Pancreas (tissue), 10 donors: ENCODE results near the gene OR2A5. TPM values are rescaled to one million over a fixed set of nuclear protein-coding genes. Genes with fewer than 3 reads are reported as not detected.
"Not testable (repeated sequence)": the region's sequence is repeated elsewhere in the genome, so short reads cannot be mapped to it uniquely, and the experiment has no call there.

Source experiments
- ATAC-seq, 4 donors: fragments of 200-7000 bp; cut with Tn5 transposase; one replicate each; pipeline versions ENCODE4 v1.8.0 to v1.9.1; 2020; ENCODE audit warnings: mild to moderate bottlenecking in 4 of 4, moderate library complexity in 4 of 4
- DNase-seq, 6 donors: peaks; one replicate each; pipeline ENCODE4 v3.0.0-alpha.2; 2020
- FAIRE-seq: peaks from 2 replicates; lab custom pipeline; 2012; peaks lifted over from hg19 to GRCh38; lab: Jason Lieb, UNC
- H3K27ac ChIP-seq, 4 donors: fragments of 200-600 bp; sonication (generic); 1 replicate in 3 of 4; 2 replicates in 1 of 4; pipeline versions ENCODE4 v1.5.0 to v1.8.0; 2020
- H3K27me3 ChIP-seq, 4 donors: fragments of 200-600 bp; one replicate each; pipeline ENCODE4 v1.8.0; 2021
- H3K36me3 ChIP-seq, 3 donors: fragments of 200-600 bp; sonication (generic) in 1 of 3; one replicate each; pipeline versions ENCODE4 v1.5.0 to v1.8.0; 2020 to 2021
- H3K4me1 ChIP-seq, 3 donors: fragments of 200-600 bp; one replicate each; pipeline ENCODE4 v1.8.0; 2021
- H3K4me3 ChIP-seq, 4 donors: fragments of 200-600 bp; sonication (generic) in 2 of 4; one replicate each; pipeline versions ENCODE4 v1.5.0 to v1.8.0; 2020 to 2021
- H3K9me3 ChIP-seq, 4 donors: fragments of 200-600 bp; one replicate each; pipeline ENCODE4 v1.8.0; 2021
- WGBS, 2 donors: extraction: QIAGEN DNeasy Blood & Tissue Kit; methylation state at CpG; one replicate each; pipeline ENCODE4 v1.1.7; 2013; 5-methylcytosine and 5-hydroxymethylcytosine counted together
- intact Hi-C, 3 donors: fragments of 100-400 bp; cut with DNase I; formaldehyde crosslinking; loops; one replicate each; pipeline versions ENCODE4 v1.11.1 to v1.14.2; 2022
- polyA plus RNA-seq, 2 donors: library from polyadenylated mRNA; stranded (reverse); fragments of 200-250 nt; gene quantifications; one replicate each; pipeline ENCODE4 v1.2.3, GENCODE V29; 2013
- total RNA-seq, 6 donors: library from RNA; stranded (reverse); fragmentation: NEBNext Ultra II Directional in 4 of 6; extraction: Animal tissue kit (Norgen Biotek cat#: 25700) in 4 of 6; gene quantifications; one replicate each; pipeline versions ENCODE4 v1.2.1 to v1.2.4, GENCODE V29; 2021 to 2023
- TF ChIP-seq, protein P1 (sequence below), 4 donors: fragments of 200-600 bp; sonication (generic) in 3 of 4; IDR thresholded peaks; one replicate each; pipeline versions ENCODE4 v1.5.0 to v1.8.0; 2021; ENCODE audit warnings: antibody characterized with exemption in 4 of 4
- donor health status: healthy with polysubstance abuse.
- donor health status: DM: no; HTN: no; CAD: no; lungs with moderate emphysema.
- donor health status: DM: no; HTN: no; CAD: no.
- donor health status: control.
- donor health status: control.
- donor health status: Bipolar disorder and iron deficiency.
- donor health status: DM: yes; HTN: yes; CAD: no.
- donor health status: DM: no; HTN: no; CAD: no.
- donor health status: DM: no; HTN: no; CAD: no.
- donor health status: DM: yes; HTN: yes; CAD: no.

Gene OR2A5
- total and polyA plus RNA-seq, 8 donors: not detected

DNA sequence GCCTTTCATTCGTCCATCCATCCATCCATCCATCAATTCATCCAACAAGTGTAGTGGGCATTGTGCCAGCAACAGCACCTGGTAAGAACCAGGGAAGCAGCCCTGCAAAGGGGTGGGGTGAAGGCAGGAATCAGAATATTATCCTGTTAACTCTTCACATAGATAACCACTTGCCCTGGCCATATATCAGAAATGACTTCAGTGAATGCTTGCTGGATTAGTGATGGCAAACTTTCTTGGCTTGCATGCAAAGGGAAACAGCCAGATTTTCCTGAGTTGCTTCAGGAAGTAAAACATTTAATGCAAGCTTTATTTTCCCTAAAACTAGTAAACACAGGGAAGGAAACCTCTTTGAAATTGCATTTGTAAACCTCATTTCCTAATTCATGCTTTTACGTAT, 743 bp downstream of the OR2A5 start:
- no peaks in the 10 kb centered on the region for H3K27me3 ChIP-seq
- TF ChIP-seq, protein P1, sequence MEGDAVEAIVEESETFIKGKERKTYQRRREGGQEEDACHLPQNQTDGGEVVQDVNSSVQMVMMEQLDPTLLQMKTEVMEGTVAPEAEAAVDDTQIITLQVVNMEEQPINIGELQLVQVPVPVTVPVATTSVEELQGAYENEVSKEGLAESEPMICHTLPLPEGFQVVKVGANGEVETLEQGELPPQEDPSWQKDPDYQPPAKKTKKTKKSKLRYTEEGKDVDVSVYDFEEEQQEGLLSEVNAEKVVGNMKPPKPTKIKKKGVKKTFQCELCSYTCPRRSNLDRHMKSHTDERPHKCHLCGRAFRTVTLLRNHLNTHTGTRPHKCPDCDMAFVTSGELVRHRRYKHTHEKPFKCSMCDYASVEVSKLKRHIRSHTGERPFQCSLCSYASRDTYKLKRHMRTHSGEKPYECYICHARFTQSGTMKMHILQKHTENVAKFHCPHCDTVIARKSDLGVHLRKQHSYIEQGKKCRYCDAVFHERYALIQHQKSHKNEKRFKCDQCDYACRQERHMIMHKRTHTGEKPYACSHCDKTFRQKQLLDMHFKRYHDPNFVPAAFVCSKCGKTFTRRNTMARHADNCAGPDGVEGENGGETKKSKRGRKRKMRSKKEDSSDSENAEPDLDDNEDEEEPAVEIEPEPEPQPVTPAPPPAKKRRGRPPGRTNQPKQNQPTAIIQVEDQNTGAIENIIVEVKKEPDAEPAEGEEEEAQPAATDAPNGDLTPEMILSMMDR (IDR thresholded peaks at IDR 0.05): no peak
- no peaks in the 10 kb centered on the region for H3K9me3 ChIP-seq
- intact Hi-C loops: no loop called here
- no peak for FAIRE-seq
- no peaks in the 10 kb centered on the region for H3K4me1 ChIP-seq
- 48 to 52% methylated on average over 2 of the region's 2 CpGs for WGBS, 2 donors
- no peaks in the 10 kb centered on the region for H3K36me3 ChIP-seq
- ATAC-seq: no peak
- no peak overlapping the region for H3K27ac ChIP-seq
- H3K4me3 ChIP-seq: no peak overlapping the region
- no peak for DNase-seq

DNA sequence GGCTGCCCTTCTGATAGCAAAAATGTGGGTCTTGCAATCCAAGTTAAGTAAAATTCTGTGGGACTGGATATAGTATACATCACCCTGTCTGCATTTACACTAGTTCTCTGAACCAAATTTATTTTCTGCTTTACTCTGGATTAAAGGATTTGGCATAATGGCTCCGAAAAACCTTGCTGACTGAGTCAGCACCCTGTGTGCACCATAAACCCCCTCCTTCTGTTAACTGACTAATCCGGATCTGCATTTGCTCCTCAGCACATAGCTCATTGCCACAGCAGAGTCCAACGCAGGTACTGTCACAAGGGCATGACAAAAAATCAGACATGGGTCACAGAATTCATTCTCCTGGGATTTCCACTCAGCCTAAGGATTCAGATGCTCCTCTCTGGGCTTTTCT, 1.3 kb downstream of the OR2A5 start:
- no peak for FAIRE-seq
- H3K9me3 ChIP-seq: no peaks in the 10 kb centered on the region
- intact Hi-C loops: no loop called here
- no peaks in the 10 kb centered on the region for H3K27me3 ChIP-seq
- 54 to 56% methylated on average over 3 of the region's 3 CpGs for WGBS, 2 donors
- no peaks in the 10 kb centered on the region for H3K36me3 ChIP-seq
- TF ChIP-seq, protein P1 (IDR thresholded peaks at IDR 0.05): no peak
- ATAC-seq: no peak
- no peak overlapping the region for H3K27ac ChIP-seq
- H3K4me3 ChIP-seq: no peak overlapping the region
- H3K4me1 ChIP-seq: no peaks in the 10 kb centered on the region
- DNase-seq: no peak

DNA sequence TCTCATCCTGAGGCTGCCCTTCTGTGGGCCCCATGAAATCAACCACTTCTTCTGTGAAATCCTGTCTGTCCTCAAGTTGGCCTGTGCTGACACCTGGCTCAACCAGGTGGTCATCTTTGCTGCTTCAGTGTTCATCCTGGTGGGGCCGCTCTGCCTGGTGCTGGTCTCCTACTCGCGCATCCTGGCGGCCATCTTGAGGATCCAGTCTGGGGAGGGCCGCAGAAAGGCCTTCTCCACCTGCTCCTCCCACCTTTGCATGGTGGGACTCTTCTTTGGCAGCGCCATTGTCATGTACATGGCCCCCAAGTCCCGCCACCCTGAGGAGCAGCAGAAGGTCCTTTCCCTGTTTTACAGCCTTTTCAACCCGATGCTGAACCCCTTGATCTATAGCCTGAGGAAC, 2.1 kb downstream of the OR2A5 start:
- H3K9me3 ChIP-seq, ATAC-seq, H3K4me3 ChIP-seq, DNase-seq, H3K27me3 ChIP-seq, H3K27ac ChIP-seq, FAIRE-seq, H3K4me1 ChIP-seq, intact Hi-C loops, H3K36me3 ChIP-seq: not testable (repeated sequence)
- WGBS, 2 donors: 88% methylated on average over 8 of the region's 8 CpGs

GRCh38 chr7:144057954-144058353, 9.2 kb downstream of the OR2A5 start:
- FAIRE-seq (no peak), ATAC-seq (no peak), DNase-seq (no peak)
- no peaks in the 10 kb centered on the region for H3K27me3 ChIP-seq
- TF ChIP-seq, protein P1 (IDR thresholded peaks at IDR 0.05): no peak
- H3K9me3 ChIP-seq: no peaks in the 10 kb centered on the region
- intact Hi-C loops: no loop called here
- no peaks in the 10 kb centered on the region for H3K4me1 ChIP-seq
- no peak overlapping the region for H3K4me3 ChIP-seq
- H3K36me3 ChIP-seq: no peaks in the 10 kb centered on the region
- 71 to 86% methylated on average over 3 of the region's 3 CpGs for WGBS, 2 donors
- H3K27ac ChIP-seq: no peak overlapping the region

DNA sequence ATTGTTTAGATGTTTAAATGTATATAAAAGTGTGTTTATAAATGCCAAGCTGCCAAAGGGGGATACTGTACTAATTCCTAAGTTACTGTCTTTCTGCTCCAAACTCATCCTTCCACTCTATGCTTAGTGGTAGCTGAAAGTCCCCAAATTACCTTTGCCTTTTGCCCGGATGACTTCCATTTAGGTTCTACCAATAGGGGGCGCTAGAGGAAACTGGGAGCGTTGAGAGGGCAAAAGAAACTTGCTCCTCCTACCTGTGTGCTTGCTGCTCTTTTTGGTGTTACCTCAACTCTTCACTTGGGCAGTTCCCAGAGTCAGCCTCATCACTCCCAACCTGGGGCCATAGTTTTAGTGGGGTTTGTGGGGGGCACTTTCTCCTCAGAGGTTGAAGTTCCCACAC, 15.0 kb downstream of the OR2A5 start:
- DNase-seq: no peak
- Histone ChIP-seq H3K27ac (no peak overlapping the region), H3K4me3 (no peak overlapping the region), H3K36me3 (no peaks in the 10 kb centered on the region), H3K27me3 (no peaks in the 10 kb centered on the region), H3K9me3 (no peaks in the 10 kb centered on the region), H3K4me1 (no peaks in the 10 kb centered on the region)
- no peak for FAIRE-seq
- intact Hi-C loops: no loop called here
- ATAC-seq: no peak
- 27 to 38% methylated on average over 3 of the region's 3 CpGs for WGBS, 2 donors
- TF ChIP-seq, protein P1 (IDR thresholded peaks at IDR 0.05): no peak

DNA sequence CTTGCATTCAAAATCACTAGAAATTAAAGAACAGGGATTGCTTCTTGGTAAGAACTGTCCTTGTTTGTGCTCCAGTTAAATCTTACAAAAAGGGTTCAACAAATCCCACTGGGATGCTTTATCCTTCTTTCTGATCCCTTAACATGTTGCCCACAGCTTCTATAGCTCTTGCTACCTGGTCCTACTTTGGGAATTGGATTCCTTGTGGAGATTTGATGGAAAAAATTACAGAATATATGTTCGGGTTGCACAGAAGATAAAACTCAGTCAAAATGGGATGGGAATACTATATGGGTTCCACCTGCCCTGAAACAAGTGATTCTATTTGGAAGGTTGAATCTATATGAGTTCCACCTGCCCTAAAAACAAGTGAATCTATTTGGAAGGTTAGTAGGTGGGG, 20.8 kb downstream of the OR2A5 start, which contains the start of gene OR2A25:
Gene OR2A25 (plus strand): TSS at position 301 of the 400 bp plus-strand sequence. CDS start 4,409 bp downstream, outside the sequence.
- no peaks in the 10 kb centered on the region for H3K9me3 ChIP-seq
- no peaks in the 10 kb centered on the region for H3K36me3 ChIP-seq
- no peaks in the 10 kb centered on the region for H3K4me1 ChIP-seq
- FAIRE-seq (no peak), DNase-seq (no peak), ATAC-seq (no peak)
- intact Hi-C loops: no loop called here
- TF ChIP-seq, protein P1 (IDR thresholded peaks at IDR 0.05): no peak
- no peak within 1 kb of the TSS for H3K27ac ChIP-seq
- H3K4me3 ChIP-seq: no peak within 1 kb of the TSS
- WGBS, 2 donors: 48 to 56% methylated on average over 1 of the region's 1 CpG
- no peaks in the 10 kb centered on the region for H3K27me3 ChIP-seq
